Esophagus muscularis mucosa (tissue), 4 donors: ENCODE data around the gene KCNRG. TPM values are rescaled to one million over a fixed set of nuclear protein-coding genes. Genes with fewer than 3 reads are reported as not detected.
"Not testable (repeated sequence)": the region's sequence is repeated elsewhere in the genome, so short reads cannot be mapped to it uniquely, and the experiment has no call there.

Source experiments
- DNase-seq: peaks from one replicate; pipeline ENCODE4 v3.0.0-alpha.2; 2017; ENCODE audit errors: extremely low spot score
- H3K27ac ChIP-seq, 4 donors: fragments of 200-600 bp; sonication (generic); replicated peaks in 1 of 4; 1 replicate in 3 of 4; 2 replicates in 1 of 4; pipeline ENCODE4 v1.5.1; 2016 to 2019; ENCODE audit warnings: mild to moderate bottlenecking in 1 of 4
- H3K27me3 ChIP-seq, 4 donors: fragments of 200-600 bp; sonication (generic); one replicate each; pipeline versions ENCODE4 v1.5.1 to v1.6.0; 2016 to 2019
- H3K36me3 ChIP-seq, 4 donors: fragments of 200-600 bp; sonication (generic); one replicate each; pipeline ENCODE4 v1.5.1; 2016 to 2019
- H3K4me1 ChIP-seq, 4 donors: fragments of 200-600 bp; sonication (generic); one replicate each; pipeline ENCODE4 v1.5.1; 2016 to 2019
- H3K4me3 ChIP-seq, 4 donors: fragments of 200-600 bp; sonication (generic); 1 replicate in 2 of 4; 2 replicates in 2 of 4; pipeline ENCODE4 v1.5.1; 2016 to 2019; ENCODE audit warnings: mild to moderate bottlenecking in 4 of 4, moderate library complexity in 1 of 4
- H3K9me3 ChIP-seq, 4 donors: fragments of 200-600 bp; sonication (generic); 1 replicate in 3 of 4; 2 replicates in 1 of 4; pipeline ENCODE4 v1.5.1; 2016 to 2019
- EP300 ChIP-seq: sonication (generic); formaldehyde crosslinking; IDR thresholded peaks from one replicate; pipeline ENCODE4 v1.6.1; 2017; ENCODE audit warnings: antibody characterized with exemption
- POLR2A ChIP-seq: fragments of 450-650 bp; IDR thresholded peaks from one replicate; pipeline ENCODE4 v1.6.1; 2017; ENCODE audit warnings: antibody characterized with exemption, moderate library complexity, mild to moderate bottlenecking, low read depth
- POLR2AphosphoS5 ChIP-seq, 2 donors: sonication (generic); formaldehyde crosslinking; IDR thresholded peaks; one replicate each; pipeline ENCODE4 v1.6.1; 2017; ENCODE audit warnings: antibody characterized with exemption in 2 of 2
- WGBS: methylation state at CpG from one replicate; pipeline ENCODE4 v1.1.5; 2018; 5-methylcytosine and 5-hydroxymethylcytosine counted together
- intact Hi-C: fragments of 100-400 bp; cut with DNase I; formaldehyde crosslinking; loops from one replicate; pipeline ENCODE4 v1.15.1; 2023
- total RNA-seq, 4 donors: library from RNA; depleted of rRNA; stranded (reverse); fragments of >200 nt; gene quantifications; one replicate each; pipeline versions ENCODE4 v1.1.0 to v1.2.1, GENCODE V29; 2016
- TF ChIP-seq, protein P1 (sequence below), 3 experiments: fragments of 200-600 bp in 2 of 3; fragments of 450-650 bp in 1 of 3; sonication (generic) in 2 of 3; IDR thresholded peaks; one replicate each; pipeline ENCODE4 v1.5.1; 2017 to 2019; ENCODE audit warnings: antibody characterized with exemption in 3 of 3, mild to moderate bottlenecking in 2 of 3, moderate library complexity in 1 of 3

The KCNRG gene
- total RNA-seq, 4 donors from 2014 or later = 2.7 to 5.4 (median 2.9) TPM

DNA sequence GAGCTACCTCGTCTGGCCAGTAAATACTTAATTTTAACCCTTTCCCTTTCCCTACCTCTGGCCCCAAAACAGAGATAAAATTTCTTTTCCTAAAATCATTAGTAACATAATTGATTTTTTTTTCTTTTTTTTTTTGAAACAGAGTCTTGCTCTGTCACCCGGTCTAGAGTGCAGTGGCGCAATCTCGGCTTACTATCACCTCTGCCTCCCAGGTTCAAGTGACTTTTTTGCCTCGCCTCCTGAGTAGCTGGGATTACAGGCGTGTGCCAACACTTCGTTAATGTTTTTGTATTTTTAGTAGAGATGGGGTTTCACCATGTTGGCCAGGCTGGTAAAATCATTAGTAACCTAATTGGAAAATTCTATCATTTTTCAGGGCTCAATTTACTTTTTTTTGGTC lies 28.8 kb upstream of the KCNRG start:
- no peak overlapping the region for H3K4me3 ChIP-seq
- H3K9me3 ChIP-seq = no peaks in the 10 kb centered on the region
- DNase-seq = no peak
- no peaks in the 10 kb centered on the region for H3K27me3 ChIP-seq
- H3K36me3 ChIP-seq = peaks cover 0 to 12% (median 3%) of the 10 kb centered on the region in 4 donors
- WGBS = 88% methylated on average over 7 of the region's 7 CpGs
- intact Hi-C loops = no loop called here
- TF ChIP-seq POLR2AphosphoS5 (IDR thresholded peaks at IDR 0.05) (no peak), EP300 (no peak), POLR2A (no peak)
- TF ChIP-seq, protein P1, sequence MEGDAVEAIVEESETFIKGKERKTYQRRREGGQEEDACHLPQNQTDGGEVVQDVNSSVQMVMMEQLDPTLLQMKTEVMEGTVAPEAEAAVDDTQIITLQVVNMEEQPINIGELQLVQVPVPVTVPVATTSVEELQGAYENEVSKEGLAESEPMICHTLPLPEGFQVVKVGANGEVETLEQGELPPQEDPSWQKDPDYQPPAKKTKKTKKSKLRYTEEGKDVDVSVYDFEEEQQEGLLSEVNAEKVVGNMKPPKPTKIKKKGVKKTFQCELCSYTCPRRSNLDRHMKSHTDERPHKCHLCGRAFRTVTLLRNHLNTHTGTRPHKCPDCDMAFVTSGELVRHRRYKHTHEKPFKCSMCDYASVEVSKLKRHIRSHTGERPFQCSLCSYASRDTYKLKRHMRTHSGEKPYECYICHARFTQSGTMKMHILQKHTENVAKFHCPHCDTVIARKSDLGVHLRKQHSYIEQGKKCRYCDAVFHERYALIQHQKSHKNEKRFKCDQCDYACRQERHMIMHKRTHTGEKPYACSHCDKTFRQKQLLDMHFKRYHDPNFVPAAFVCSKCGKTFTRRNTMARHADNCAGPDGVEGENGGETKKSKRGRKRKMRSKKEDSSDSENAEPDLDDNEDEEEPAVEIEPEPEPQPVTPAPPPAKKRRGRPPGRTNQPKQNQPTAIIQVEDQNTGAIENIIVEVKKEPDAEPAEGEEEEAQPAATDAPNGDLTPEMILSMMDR (IDR thresholded peaks at IDR 0.05) = no peak
- peaks cover 0 to 15% (median 10%) of the 10 kb centered on the region in 4 donors for H3K4me1 ChIP-seq
- no peak overlapping the region for H3K27ac ChIP-seq

DNA sequence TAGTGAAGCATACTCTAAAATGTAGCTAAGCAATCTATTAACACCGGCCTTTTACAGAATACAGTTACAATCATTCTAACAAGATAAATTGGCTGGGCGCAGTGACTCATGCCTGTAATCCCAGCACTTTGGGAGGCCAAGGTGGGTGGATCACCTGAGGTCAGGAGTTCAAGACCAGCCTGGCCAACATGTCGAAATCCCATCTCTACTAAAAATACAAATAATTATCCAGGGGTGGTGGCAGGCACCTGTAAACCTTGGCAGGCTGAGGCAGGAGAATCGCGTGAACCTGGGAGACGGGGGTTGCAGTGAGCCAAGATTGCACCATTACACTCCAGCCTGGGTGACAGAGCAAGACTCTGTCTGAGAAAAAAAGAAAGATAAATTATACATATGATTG lies 24.6 kb upstream of the KCNRG start:
- H3K4me1 ChIP-seq, H3K27me3 ChIP-seq, H3K27ac ChIP-seq, intact Hi-C loops, DNase-seq, H3K9me3 ChIP-seq, H3K4me3 ChIP-seq: not testable (repeated sequence)
- peaks cover 0 to 12% (median 3%) of the 10 kb centered on the region in 4 donors for H3K36me3 ChIP-seq
- WGBS = 89% methylated on average over 6 of the region's 6 CpGs

DNA sequence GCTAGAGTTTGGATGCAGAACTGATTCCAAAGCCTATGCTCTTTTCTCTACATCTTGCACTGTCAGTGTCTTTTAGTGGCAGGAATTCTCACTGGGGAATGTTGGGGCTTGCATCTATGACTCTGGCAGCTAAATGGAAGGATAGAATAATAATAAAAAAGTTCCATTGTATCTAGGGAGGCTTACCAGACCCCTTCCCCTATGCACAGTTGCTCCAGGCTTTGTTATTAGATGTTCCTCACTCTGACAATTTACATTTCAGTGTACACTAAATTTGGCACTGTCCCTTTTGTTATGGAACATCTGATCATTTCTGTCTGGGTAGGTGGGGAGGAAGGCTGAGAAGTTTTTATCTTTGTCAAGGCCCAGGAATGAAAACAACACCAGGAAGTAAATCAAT lies 22.1 kb upstream of the KCNRG start:
- Histone ChIP-seq H3K4me1 (peaks cover 9 to 13% (median 11%) of the 10 kb centered on the region in 4 donors), H3K4me3 (no peak overlapping the region), H3K27ac (no peak overlapping the region), H3K27me3 (no peaks in the 10 kb centered on the region), H3K9me3 (no peaks in the 10 kb centered on the region), H3K36me3 (peaks cover 0 to 10% (median 2%) of the 10 kb centered on the region in 4 donors)
- intact Hi-C loops = no loop called here
- TF ChIP-seq, protein P1 (IDR thresholded peaks at IDR 0.05) = no peak
- TF ChIP-seq POLR2A (no peak), POLR2AphosphoS5 (IDR thresholded peaks at IDR 0.05) (no peak), EP300 (no peak)
- no peak for DNase-seq

DNA sequence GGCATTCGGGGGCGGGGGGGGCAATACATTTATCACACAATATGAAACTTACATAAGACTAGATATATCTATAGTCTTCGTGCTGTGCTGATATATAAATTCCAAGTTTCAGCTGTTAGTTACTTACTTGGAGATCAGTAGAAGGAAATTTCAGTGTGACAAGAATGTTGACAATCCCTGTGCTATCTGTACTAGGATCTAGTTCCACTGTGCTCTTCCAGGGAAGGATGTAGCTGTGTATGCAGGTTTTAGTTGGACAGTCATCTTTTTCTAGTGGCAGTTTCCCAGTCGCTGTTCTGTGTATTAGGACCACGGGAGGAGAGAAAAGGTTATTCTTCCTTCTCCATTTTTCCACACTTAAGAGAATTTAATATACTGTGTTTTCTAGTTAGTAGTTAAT lies 21.6 kb upstream of the KCNRG start:
- Histone ChIP-seq H3K27ac (no peak overlapping the region), H3K4me3 (no peak overlapping the region), H3K36me3 (peaks cover 0 to 9% (median 3%) of the 10 kb centered on the region in 4 donors), H3K4me1 (peaks cover 15 to 18% (median 16%) of the 10 kb centered on the region in 4 donors), H3K27me3 (no peaks in the 10 kb centered on the region), H3K9me3 (no peaks in the 10 kb centered on the region)
- TF ChIP-seq EP300 (no peak), POLR2AphosphoS5 (IDR thresholded peaks at IDR 0.05) (no peak), POLR2A (no peak)
- TF ChIP-seq, protein P1 (IDR thresholded peaks at IDR 0.05) = no peak
- WGBS = 86% methylated on average over 5 of the region's 5 CpGs
- intact Hi-C loops = no loop called here
- no peak for DNase-seq

DNA sequence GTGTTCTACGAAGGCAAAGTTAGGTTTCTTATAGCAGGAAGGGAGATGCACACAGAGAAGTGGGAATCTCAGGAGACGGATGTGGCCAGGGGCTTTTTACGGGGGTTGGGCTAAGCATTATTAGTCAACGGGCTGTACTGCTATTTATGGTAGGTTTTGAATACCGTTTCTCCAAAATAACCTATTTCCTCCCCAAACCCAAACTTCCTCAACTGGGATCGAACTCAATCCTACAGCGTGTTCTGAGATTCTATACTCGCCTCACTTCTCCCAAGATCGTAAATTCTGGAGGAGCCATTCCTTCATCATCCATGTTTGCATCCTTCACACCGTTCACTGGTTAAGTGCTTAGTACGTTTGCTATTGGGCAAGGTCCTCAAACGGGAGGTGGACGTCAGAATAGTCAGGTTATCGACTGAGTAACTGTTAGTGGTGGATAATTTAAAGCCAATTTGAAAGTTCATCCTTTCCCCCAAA lies 19.6 kb upstream of the KCNRG start:
- no peak for DNase-seq
- peaks cover 34 to 38% (median 36%) of the 10 kb centered on the region in 4 donors for H3K4me1 ChIP-seq
- no peaks in the 10 kb centered on the region for H3K9me3 ChIP-seq
- TF ChIP-seq, protein P1 (IDR thresholded peaks at IDR 0.05) = no peak
- TF ChIP-seq POLR2AphosphoS5 (IDR thresholded peaks at IDR 0.05) (no peak), EP300 (no peak), POLR2A (no peak)
- H3K27me3 ChIP-seq = no peaks in the 10 kb centered on the region
- H3K36me3 ChIP-seq = peaks cover 0 to 28% (median 8%) of the 10 kb centered on the region in 4 donors
- WGBS = 31% methylated on average over 14 of the region's 14 CpGs
- peak overlapping the region; percentile 86 to 96 (median 94) for H3K4me3 ChIP-seq
- intact Hi-C loops = loop anchor here (2.0 to 5.0 kb wide), 2 partner anchors 129 to 917 kb away; no protein-coding TSS in a partner anchor
- H3K27ac ChIP-seq = peak overlapping the region; percentile 99
